ENCODE data around the gene SERPING1. TPM values are rescaled to one million over a fixed set of nuclear protein-coding genes. Genes with fewer than 3 reads are reported as not detected.

The SERPING1 gene
- polyA plus RNA-seq, 1 donor from 2014 or later, result 0.22 TPM

DNA sequence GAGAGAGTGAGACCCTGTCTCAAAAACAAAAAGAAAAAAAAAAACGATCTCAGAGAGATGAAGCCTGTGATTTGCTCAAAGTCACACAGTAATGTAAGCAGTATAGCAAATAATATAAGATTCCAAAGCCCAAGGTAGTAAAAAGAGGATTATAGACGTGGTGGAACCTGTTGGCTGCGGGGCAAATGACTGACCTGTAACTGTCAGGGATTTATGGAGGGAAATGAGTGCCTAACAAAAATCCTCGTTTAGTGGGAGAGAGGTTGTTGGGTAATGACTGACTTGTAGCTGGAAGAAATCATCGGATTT, 59.4 kb downstream of the SERPING1 start:
- TF ChIP-seq, protein P1, sequence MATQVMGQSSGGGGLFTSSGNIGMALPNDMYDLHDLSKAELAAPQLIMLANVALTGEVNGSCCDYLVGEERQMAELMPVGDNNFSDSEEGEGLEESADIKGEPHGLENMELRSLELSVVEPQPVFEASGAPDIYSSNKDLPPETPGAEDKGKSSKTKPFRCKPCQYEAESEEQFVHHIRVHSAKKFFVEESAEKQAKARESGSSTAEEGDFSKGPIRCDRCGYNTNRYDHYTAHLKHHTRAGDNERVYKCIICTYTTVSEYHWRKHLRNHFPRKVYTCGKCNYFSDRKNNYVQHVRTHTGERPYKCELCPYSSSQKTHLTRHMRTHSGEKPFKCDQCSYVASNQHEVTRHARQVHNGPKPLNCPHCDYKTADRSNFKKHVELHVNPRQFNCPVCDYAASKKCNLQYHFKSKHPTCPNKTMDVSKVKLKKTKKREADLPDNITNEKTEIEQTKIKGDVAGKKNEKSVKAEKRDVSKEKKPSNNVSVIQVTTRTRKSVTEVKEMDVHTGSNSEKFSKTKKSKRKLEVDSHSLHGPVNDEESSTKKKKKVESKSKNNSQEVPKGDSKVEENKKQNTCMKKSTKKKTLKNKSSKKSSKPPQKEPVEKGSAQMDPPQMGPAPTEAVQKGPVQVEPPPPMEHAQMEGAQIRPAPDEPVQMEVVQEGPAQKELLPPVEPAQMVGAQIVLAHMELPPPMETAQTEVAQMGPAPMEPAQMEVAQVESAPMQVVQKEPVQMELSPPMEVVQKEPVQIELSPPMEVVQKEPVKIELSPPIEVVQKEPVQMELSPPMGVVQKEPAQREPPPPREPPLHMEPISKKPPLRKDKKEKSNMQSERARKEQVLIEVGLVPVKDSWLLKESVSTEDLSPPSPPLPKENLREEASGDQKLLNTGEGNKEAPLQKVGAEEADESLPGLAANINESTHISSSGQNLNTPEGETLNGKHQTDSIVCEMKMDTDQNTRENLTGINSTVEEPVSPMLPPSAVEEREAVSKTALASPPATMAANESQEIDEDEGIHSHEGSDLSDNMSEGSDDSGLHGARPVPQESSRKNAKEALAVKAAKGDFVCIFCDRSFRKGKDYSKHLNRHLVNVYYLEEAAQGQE (IDR thresholded peaks at IDR 0.05; ENCODE audit: borderline replicate concordance), result no peak
- TF ChIP-seq SMC3 (conservative IDR thresholded peaks at IDR 0.05; ENCODE audit: poor library complexity), result no peak
- no peak for TF ChIP-seq POLR2AphosphoS5 (IDR thresholded peaks at IDR 0.05)
- no peak for TF ChIP-seq RAD21 (conservative IDR thresholded peaks at IDR 0.05)
- Histone ChIP-seq H3K4me3 (ENCODE audit: low read length) (peak overlapping the region; percentile 82), H4K20me1 (ENCODE audit: insufficient read depth) (no peaks in the 10 kb centered on the region), H3K79me2 (replicated peaks; ENCODE audit: insufficient read depth, low read length) (peaks cover 13% of the 10 kb centered on the region), H3K27ac (ENCODE audit: low read length) (peak overlapping the region; percentile 87), H3K9me3 (ENCODE audit: low read length) (no peaks in the 10 kb centered on the region), H3K9ac (ENCODE audit: low read length) (peak overlapping the region; percentile 81), H3K27me3 (ENCODE audit: insufficient read depth, low read depth, low read length) (no peaks in the 10 kb centered on the region), H3K36me3 (ENCODE audit: insufficient read depth, low read length) (no peaks in the 10 kb centered on the region), H3K9me2 (ENCODE audit: insufficient read depth, low read length) (no peaks in the 10 kb centered on the region), H3K4me2 (ENCODE audit: low read length) (peak overlapping the region; percentile 73), H2AFZ (ENCODE audit: low read depth, low read length) (peak overlapping the region; percentile 22), H3F3A (ENCODE audit: insufficient read depth, low read length, poor library complexity, severe bottlenecking) (no peaks in the 10 kb centered on the region)

DNA sequence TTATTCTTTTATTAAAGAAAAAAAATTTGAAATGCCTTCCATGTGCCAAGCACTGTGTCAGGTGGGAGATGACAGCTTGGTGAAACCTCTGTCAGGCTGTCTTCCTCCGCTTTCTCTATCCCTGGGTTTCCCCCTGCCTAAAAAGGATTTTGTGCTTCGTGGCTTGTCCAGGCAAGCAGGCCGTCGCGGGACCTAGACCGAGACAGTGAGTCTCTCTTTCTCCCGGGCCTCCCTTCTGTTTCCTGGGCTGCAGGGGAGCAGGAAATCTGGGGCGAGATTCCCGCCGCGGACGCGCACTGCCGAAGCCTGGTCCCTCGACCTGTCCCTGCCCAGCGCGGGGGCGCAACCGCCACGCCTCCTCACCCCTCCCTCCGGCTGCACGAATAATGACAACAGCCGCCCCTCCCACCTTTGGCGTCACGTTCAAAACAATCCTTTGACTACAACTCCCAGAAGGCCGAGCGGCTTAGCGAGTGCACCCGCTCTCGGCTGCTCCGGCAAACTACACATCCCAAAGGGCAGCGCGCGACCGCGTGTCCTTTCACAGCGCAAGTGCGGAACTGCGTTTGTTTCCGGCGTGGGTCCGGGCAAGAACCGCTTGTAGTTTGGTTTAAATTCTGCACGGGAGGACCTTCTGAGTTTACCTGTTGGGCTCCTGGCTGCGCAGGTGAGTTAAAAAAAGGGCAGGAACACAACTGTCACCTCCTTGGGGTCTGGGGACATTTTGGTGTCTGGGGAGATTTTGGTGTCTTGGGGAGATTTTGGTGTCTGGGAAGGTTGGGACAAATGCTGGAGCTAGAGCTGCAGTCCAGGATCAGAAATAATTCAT, 59.9 kb downstream of the SERPING1 start, which contains the start of gene CLP1:
TSS of gene CLP1 (plus strand) at position 569 of the 829 bp plus-strand sequence. CDS start 1,715 bp downstream, outside the sequence.
- Histone ChIP-seq H3K9me2 (ENCODE audit: insufficient read depth, low read length) (no peaks in the 10 kb centered on the region), H3K27me3 (ENCODE audit: insufficient read depth, low read depth, low read length) (no peaks in the 10 kb centered on the region), H3K4me3 (ENCODE audit: low read length) (peak within 1 kb of the TSS; percentile 82), H3K9me3 (ENCODE audit: low read length) (no peaks in the 10 kb centered on the region), H3K4me2 (ENCODE audit: low read length) (peak within 1 kb of the TSS; percentile 96), H3K9ac (ENCODE audit: low read length) (peak within 1 kb of the TSS; percentile 81), H3K27ac (ENCODE audit: low read length) (peak within 1 kb of the TSS; percentile 87), H3K36me3 (ENCODE audit: insufficient read depth, low read length) (no peaks in the 10 kb centered on the region), H2AFZ (ENCODE audit: low read depth, low read length) (peak within 1 kb of the TSS; percentile 92), H3F3A (ENCODE audit: insufficient read depth, low read length, poor library complexity, severe bottlenecking) (no peaks in the 10 kb centered on the region), H3K79me2 (replicated peaks; ENCODE audit: insufficient read depth, low read length) (peaks cover 13% of the 10 kb centered on the region), H4K20me1 (ENCODE audit: insufficient read depth) (no peaks in the 10 kb centered on the region)
- TF ChIP-seq TAF1 (IDR thresholded peaks at IDR 0.05; ENCODE audit: low read depth) (peak; percentile 88), SMC3 (conservative IDR thresholded peaks at IDR 0.05; ENCODE audit: poor library complexity) (peak; percentile 55), EP300 (conservative IDR thresholded peaks at IDR 0.05; ENCODE audit: poor library complexity, severe bottlenecking) (peak; percentile 75), EZH2 (IDR thresholded peaks at IDR 0.05; ENCODE audit: borderline replicate concordance, insufficient read depth, low read length, poor library complexity, severe bottlenecking) (no peak), POLR2AphosphoS5 (IDR thresholded peaks at IDR 0.05) (peak; percentile 97), RAD21 (conservative IDR thresholded peaks at IDR 0.05) (peak; percentile 46), MXI1 (conservative IDR thresholded peaks at IDR 0.05; ENCODE audit: poor library complexity, severe bottlenecking) (peak; percentile 98)
- TF ChIP-seq, protein P1 (IDR thresholded peaks at IDR 0.05; ENCODE audit: borderline replicate concordance), result peak; percentile 82
- TF ChIP-seq, protein P2, sequence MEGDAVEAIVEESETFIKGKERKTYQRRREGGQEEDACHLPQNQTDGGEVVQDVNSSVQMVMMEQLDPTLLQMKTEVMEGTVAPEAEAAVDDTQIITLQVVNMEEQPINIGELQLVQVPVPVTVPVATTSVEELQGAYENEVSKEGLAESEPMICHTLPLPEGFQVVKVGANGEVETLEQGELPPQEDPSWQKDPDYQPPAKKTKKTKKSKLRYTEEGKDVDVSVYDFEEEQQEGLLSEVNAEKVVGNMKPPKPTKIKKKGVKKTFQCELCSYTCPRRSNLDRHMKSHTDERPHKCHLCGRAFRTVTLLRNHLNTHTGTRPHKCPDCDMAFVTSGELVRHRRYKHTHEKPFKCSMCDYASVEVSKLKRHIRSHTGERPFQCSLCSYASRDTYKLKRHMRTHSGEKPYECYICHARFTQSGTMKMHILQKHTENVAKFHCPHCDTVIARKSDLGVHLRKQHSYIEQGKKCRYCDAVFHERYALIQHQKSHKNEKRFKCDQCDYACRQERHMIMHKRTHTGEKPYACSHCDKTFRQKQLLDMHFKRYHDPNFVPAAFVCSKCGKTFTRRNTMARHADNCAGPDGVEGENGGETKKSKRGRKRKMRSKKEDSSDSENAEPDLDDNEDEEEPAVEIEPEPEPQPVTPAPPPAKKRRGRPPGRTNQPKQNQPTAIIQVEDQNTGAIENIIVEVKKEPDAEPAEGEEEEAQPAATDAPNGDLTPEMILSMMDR (IDR thresholded peaks at IDR 0.05; ENCODE audit: poor library complexity, severe bottlenecking), result peak; percentile 43
